Mucosa of descending colon (tissue), 3 donors: ENCODE data around the gene RANBP17. TPM values are rescaled to one million over a fixed set of nuclear protein-coding genes. Genes with fewer than 3 reads are reported as not detected.

Source experiments
- ATAC-seq: fragments of 200-7000 bp; cut with Tn5 transposase; one replicate; pipeline ENCODE4 v1.9.1; 2020; ENCODE audit warnings: mild to moderate bottlenecking, moderate library complexity
- DNase-seq, 3 donors: peaks; one replicate each; pipeline ENCODE4 v3.0.0-alpha.2; 2020
- H3K36me3 ChIP-seq: fragments of 200-600 bp; one replicate; pipeline ENCODE4 v1.8.0; 2021; ENCODE audit warnings: low read depth, mild to moderate bottlenecking
- H3K4me1 ChIP-seq: fragments of 200-600 bp; one replicate; pipeline ENCODE4 v1.8.0; 2021; ENCODE audit warnings: low read depth, mild to moderate bottlenecking
- H3K4me3 ChIP-seq: fragments of 200-600 bp; one replicate; pipeline ENCODE4 v1.8.0; 2021; ENCODE audit warnings: mild to moderate bottlenecking
- H3K9me3 ChIP-seq: fragments of 200-600 bp; one replicate; pipeline ENCODE4 v1.8.0; 2021; ENCODE audit warnings: mild to moderate bottlenecking
- intact Hi-C, 2 donors: fragments of 100-400 bp; cut with DNase I in 1 of 2; cut with micrococcal nuclease in 1 of 2; formaldehyde crosslinking; loops; one replicate each; pipeline versions ENCODE4 v1.11.0 to v1.11.1; 2022; cut with DNase I, micrococcal nuclease
- total RNA-seq, 3 donors: library from RNA; stranded (reverse); fragmentation: NEBNext Ultra II Directional in 2 of 3; extraction: Animal tissue kit (Norgen Biotek cat#: 25700) in 2 of 3; gene quantifications; one replicate each; pipeline versions ENCODE4 v1.2.1 to v1.2.4, GENCODE V29; 2021 to 2023
- TF ChIP-seq, protein P1 (sequence below): fragments of 200-600 bp; IDR thresholded peaks from one replicate; pipeline ENCODE4 v1.8.0; 2022; ENCODE audit warnings: antibody characterized with exemption, mild to moderate bottlenecking
- donor health status: DM: no; HTN: no; CAD: no; lungs with moderate emphysema.
- donor health status: DM: no; HTN: no; CAD: no.
- donor health status: DM: no; HTN: yes; CAD: no.

The RANBP17 gene
- total RNA-seq, 3 donors from 2014 or later: 11.7 to 19.7 (median 13.4) TPM

- intact Hi-C loops: no loop called here
- no peaks in the 10 kb centered on the region for H3K4me1 ChIP-seq
- H3K9me3 ChIP-seq: no peaks in the 10 kb centered on the region
- no peaks in the 10 kb centered on the region for H3K36me3 ChIP-seq
- no peak for DNase-seq
- TF ChIP-seq, protein P1, sequence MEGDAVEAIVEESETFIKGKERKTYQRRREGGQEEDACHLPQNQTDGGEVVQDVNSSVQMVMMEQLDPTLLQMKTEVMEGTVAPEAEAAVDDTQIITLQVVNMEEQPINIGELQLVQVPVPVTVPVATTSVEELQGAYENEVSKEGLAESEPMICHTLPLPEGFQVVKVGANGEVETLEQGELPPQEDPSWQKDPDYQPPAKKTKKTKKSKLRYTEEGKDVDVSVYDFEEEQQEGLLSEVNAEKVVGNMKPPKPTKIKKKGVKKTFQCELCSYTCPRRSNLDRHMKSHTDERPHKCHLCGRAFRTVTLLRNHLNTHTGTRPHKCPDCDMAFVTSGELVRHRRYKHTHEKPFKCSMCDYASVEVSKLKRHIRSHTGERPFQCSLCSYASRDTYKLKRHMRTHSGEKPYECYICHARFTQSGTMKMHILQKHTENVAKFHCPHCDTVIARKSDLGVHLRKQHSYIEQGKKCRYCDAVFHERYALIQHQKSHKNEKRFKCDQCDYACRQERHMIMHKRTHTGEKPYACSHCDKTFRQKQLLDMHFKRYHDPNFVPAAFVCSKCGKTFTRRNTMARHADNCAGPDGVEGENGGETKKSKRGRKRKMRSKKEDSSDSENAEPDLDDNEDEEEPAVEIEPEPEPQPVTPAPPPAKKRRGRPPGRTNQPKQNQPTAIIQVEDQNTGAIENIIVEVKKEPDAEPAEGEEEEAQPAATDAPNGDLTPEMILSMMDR: no peak
- H3K4me3 ChIP-seq: no peak overlapping the region
- no peak for ATAC-seq
These were observed 276.1 kb downstream of the RANBP17 start for GRCh38 chr5:171137768-171138525.

GRCh38 chr5:171139227-171139626 lies 277.4 kb downstream of the RANBP17 start:
- intact Hi-C loops: no loop called here
- ATAC-seq: no peak
- no peaks in the 10 kb centered on the region for H3K36me3 ChIP-seq
- no peak for DNase-seq
- no peaks in the 10 kb centered on the region for H3K9me3 ChIP-seq
- no peaks in the 10 kb centered on the region for H3K4me1 ChIP-seq
- TF ChIP-seq, protein P1: no peak
- no peak overlapping the region for H3K4me3 ChIP-seq

DNA sequence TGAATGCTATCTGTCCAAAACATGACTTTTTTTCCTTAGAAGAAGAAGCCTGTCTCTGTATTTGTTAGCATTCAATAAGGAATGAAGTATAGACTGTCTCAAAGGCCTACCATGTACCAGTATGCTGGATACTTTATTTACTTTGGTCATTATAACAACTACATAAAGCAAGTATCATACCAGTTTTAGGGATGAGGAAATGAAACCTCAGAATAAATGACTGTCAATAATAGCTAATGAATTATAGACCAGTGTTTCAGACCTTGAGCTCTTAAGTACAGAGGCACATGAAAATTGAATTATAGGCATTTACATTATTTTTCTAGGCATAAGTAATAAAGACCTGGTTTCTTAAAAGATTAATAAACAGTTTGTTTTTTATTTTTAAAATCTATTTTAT lies 280.8 kb downstream of the RANBP17 start:
- ATAC-seq (no peak), DNase-seq (no peak)
- Histone ChIP-seq H3K4me3 (no peak overlapping the region), H3K4me1 (no peaks in the 10 kb centered on the region), H3K36me3 (no peaks in the 10 kb centered on the region), H3K9me3 (no peaks in the 10 kb centered on the region)
- TF ChIP-seq, protein P1: no peak
- intact Hi-C loops: no loop called here

DNA sequence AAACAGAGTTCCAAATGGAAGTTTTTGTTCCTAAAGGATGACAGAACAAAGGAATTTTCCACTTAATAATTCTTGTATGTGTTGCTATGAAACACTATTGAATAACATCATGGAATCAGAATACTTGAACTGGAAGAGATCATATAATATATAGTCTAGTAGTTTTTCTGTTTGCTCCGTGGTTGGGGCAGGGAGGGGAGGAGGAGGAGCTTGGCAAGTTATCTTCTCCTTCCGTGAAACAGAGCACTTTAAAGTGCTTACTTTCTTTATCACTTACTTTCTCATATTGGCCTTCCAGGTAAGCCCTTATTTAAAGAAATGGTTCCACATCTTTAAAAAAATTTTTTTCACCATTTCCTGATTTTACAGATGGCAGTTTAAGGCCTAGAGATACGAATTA lies 281.4 kb downstream of the RANBP17 start:
- Histone ChIP-seq H3K4me3 (no peak overlapping the region), H3K9me3 (no peaks in the 10 kb centered on the region), H3K4me1 (no peaks in the 10 kb centered on the region), H3K36me3 (no peaks in the 10 kb centered on the region)
- ATAC-seq: no peak
- TF ChIP-seq, protein P1: no peak
- intact Hi-C loops: no loop called here
- DNase-seq: no peak

DNA sequence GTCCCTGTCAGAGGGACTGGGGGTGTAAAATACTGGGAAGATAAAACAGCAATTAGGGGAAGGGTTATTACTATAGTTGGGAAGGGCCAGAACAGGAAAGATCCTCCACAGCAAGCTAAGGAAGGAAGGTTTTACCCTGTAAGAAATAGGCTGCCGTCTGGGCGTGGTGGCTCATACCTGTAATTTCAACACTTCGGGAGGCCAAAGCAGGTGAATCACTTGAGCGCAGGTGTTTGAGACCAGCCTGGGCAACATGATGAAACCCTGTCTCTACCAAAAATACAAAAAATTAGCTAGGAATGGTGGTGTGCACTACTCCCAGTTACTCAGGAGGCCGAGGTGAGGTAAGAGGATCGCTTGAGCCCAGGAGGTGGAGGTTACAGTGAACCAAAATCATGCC lies 282.1 kb downstream of the RANBP17 start:
- H3K36me3 ChIP-seq: no peaks in the 10 kb centered on the region
- no peaks in the 10 kb centered on the region for H3K9me3 ChIP-seq
- ATAC-seq (no peak), DNase-seq (no peak)
- no peaks in the 10 kb centered on the region for H3K4me1 ChIP-seq
- TF ChIP-seq, protein P1: no peak
- no peak overlapping the region for H3K4me3 ChIP-seq
- intact Hi-C loops: no loop called here

- Histone ChIP-seq H3K4me3 (no peak overlapping the region), H3K4me1 (no peaks in the 10 kb centered on the region), H3K9me3 (no peaks in the 10 kb centered on the region), H3K36me3 (no peaks in the 10 kb centered on the region)
- DNase-seq (no peak), ATAC-seq (no peak)
- intact Hi-C loops: no loop called here
- TF ChIP-seq, protein P1: no peak
These were observed 287.5 kb downstream of the RANBP17 start for GRCh38 chr5:171149333-171149732.
